Adipocyte (in vitro differentiated cells): ENCODE data around the gene DDRGK1.

ENCODE experiments used
- DNase-seq: peaks from one replicate; pipeline ENCODE4 v3.0.0-alpha.2; 2015; ENCODE audit warnings: low read depth
- H3K27me3 ChIP-seq: replicated peaks from 2 replicates; pipeline ENCODE4 v1.7.0; 2013; ENCODE audit warnings: mild to moderate bottlenecking, low read length, moderate library complexity; ENCODE audit not compliant: control insufficient read depth, insufficient read depth
- H3K36me3 ChIP-seq: 2 replicates; pipeline ENCODE4 v1.7.0; 2013; ENCODE audit warnings: low read length, mild to moderate bottlenecking, moderate library complexity; ENCODE audit not compliant: control insufficient read depth, insufficient read depth, severe bottlenecking
- H3K4me1 ChIP-seq: 2 replicates; pipeline ENCODE4 v1.7.0; 2013; ENCODE audit warnings: mild to moderate bottlenecking, low read length, moderate library complexity; ENCODE audit not compliant: control insufficient read depth, insufficient read depth
- H3K4me3 ChIP-seq: 2 replicates; pipeline ENCODE4 v1.7.0; 2013; ENCODE audit warnings: mild to moderate bottlenecking, low read length, moderate library complexity
- H3K9ac ChIP-seq: 2 replicates; pipeline ENCODE4 v1.7.0; 2013; ENCODE audit warnings: mild to moderate bottlenecking, low read length, moderate library complexity
- H3K9me3 ChIP-seq: 2 replicates; pipeline ENCODE4 v1.7.0; 2013; ENCODE audit warnings: mild to moderate bottlenecking, low read length, moderate library complexity; ENCODE audit not compliant: control insufficient read depth

DDRGK1 gene

DNA sequence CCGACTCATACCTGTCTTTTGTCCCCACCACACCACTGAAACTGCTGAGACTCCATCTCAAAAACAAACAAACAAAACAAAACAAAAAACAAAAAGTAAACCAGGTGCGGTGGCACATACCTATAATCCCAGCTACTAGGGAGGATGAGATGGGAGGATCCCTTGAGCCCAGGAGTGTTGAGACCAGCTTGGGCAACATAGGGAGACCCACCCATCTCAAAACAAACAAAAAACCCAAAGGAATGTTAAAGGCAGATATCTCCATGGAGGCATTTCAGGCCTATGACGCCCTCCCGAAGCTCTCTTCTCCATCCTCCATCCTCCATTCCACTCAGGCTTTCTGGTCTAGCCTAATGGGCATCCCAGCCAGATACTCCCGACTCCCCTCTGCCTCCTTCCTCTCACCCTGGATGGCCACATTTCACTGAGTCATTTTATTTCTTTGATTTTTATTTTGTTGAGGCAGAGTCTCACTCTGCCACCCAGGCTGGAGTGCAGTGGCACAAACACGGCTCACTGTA is 37.8 kb upstream of the DDRGK1 start:
- no peaks in the 10 kb centered on the region for H3K9me3 ChIP-seq
- H3K36me3 ChIP-seq, result no peaks in the 10 kb centered on the region
- H3K9ac ChIP-seq, result no peak overlapping the region
- no peak for DNase-seq
- H3K27me3 ChIP-seq, result peaks cover 8% of the 10 kb centered on the region
- H3K4me3 ChIP-seq, result no peak overlapping the region
- peaks cover 9% of the 10 kb centered on the region for H3K4me1 ChIP-seq

DNA sequence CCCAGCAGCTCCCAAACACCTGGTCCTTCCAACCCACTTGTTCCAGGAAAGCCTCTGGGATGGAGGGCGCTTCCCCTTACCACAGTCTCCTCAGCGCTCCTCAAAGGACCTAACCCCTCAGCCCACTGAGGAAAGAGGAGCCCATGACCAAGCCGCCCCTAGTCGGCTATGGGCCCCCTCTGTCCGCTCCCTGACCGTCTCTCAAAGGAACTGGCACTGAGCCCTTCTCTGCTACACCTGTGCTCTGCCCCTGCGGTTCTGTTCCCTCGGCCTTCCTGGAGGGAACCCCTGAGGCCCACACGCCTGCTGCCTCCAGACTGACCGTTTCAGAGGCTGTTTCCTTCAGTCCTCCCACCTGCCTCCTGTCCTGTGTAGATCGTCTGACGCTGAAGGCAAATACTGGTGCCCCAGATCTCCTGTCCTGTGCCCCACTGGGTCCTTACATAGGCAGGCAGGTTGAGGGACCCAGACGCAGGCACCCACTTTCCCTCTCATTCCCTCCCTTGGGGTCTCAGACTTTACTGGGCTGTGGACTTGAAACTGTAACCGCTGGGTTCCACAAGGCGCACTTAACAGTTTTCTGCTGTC is 36.4 kb upstream of the DDRGK1 start:
- peaks cover 9% of the 10 kb centered on the region for H3K4me1 ChIP-seq
- peaks cover 18% of the 10 kb centered on the region for H3K27me3 ChIP-seq
- H3K9ac ChIP-seq, result no peak overlapping the region
- no peaks in the 10 kb centered on the region for H3K36me3 ChIP-seq
- no peaks in the 10 kb centered on the region for H3K9me3 ChIP-seq
- no peak for DNase-seq
- H3K4me3 ChIP-seq, result no peak overlapping the region

- no peaks in the 10 kb centered on the region for H3K36me3 ChIP-seq
- DNase-seq, result peak; percentile 60
- H3K27me3 ChIP-seq, result peaks cover 25% of the 10 kb centered on the region
- H3K4me1 ChIP-seq, result peaks cover 9% of the 10 kb centered on the region
- peak overlapping the region; percentile 81 for H3K4me3 ChIP-seq
- no peaks in the 10 kb centered on the region for H3K9me3 ChIP-seq
- peak overlapping the region; percentile 69 for H3K9ac ChIP-seq
These were observed 35.6 kb upstream of the DDRGK1 start for GRCh38 chr20:3239867-3240775.

GRCh38 chr20:3239026-3239866 is 34.8 kb upstream of the DDRGK1 start, which contains the start of gene SLC4A11:
SLC4A11 (minus strand) TSS chr20:3239190; CDS start chr20:3239137, 53 bp downstream.
- H3K9me3 ChIP-seq, result no peaks in the 10 kb centered on the region
- peaks cover 9% of the 10 kb centered on the region for H3K4me1 ChIP-seq
- H3K27me3 ChIP-seq, result peaks cover 29% of the 10 kb centered on the region
- peak within 1 kb of the TSS; percentile 69 for H3K9ac ChIP-seq
- H3K4me3 ChIP-seq, result peak within 1 kb of the TSS; percentile 81
- no peaks in the 10 kb centered on the region for H3K36me3 ChIP-seq
- peak; percentile 86 for DNase-seq

DNA sequence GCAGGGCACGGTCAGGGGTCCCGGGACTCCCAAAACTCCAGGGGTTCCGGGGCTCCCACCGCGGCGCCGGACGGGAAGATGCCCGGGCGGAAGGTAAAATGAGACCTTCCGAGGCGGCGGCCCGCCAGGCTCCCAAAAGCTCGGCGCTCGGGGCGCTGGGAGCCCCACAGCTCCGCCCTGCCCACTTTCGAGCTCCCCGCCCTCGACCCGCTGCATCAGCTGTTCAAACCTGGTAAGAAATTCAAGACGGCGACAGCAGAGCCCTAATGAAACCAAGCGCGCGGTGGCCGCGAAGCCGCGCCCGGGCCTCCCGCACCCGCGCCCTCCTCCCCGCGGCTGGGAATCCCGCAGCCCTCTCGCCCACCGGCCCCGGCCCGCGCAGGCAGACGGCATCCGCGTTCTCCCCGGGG is 34.1 kb upstream of the DDRGK1 start:
- H3K9ac ChIP-seq, result peak overlapping the region; percentile 63
- peaks cover 29% of the 10 kb centered on the region for H3K27me3 ChIP-seq
- H3K4me1 ChIP-seq, result peaks cover 9% of the 10 kb centered on the region
- no peaks in the 10 kb centered on the region for H3K36me3 ChIP-seq
- DNase-seq, result peak; percentile 76
- peak overlapping the region; percentile 81 for H3K4me3 ChIP-seq
- no peaks in the 10 kb centered on the region for H3K9me3 ChIP-seq

GRCh38 chr20:3237958-3238615 is 33.6 kb upstream of the DDRGK1 start:
- H3K4me3 ChIP-seq, result peak overlapping the region; percentile 81
- H3K27me3 ChIP-seq, result peaks cover 29% of the 10 kb centered on the region
- no peaks in the 10 kb centered on the region for H3K9me3 ChIP-seq
- no peak for DNase-seq
- H3K4me1 ChIP-seq, result peaks cover 9% of the 10 kb centered on the region
- H3K9ac ChIP-seq, result no peak overlapping the region
- H3K36me3 ChIP-seq, result no peaks in the 10 kb centered on the region

GRCh38 chr20:3237011-3237957 is 32.8 kb upstream of the DDRGK1 start:
- Histone ChIP-seq H3K27me3 (peaks cover 29% of the 10 kb centered on the region), H3K4me3 (no peak overlapping the region), H3K4me1 (peaks cover 9% of the 10 kb centered on the region), H3K9ac (no peak overlapping the region), H3K36me3 (no peaks in the 10 kb centered on the region), H3K9me3 (no peaks in the 10 kb centered on the region)
- no peak for DNase-seq

GRCh38 chr20:3235666-3236324 is 31.3 kb upstream of the DDRGK1 start:
- Histone ChIP-seq H3K9me3 (no peaks in the 10 kb centered on the region), H3K4me3 (no peak overlapping the region), H3K9ac (no peak overlapping the region), H3K36me3 (no peaks in the 10 kb centered on the region), H3K27me3 (peaks cover 29% of the 10 kb centered on the region), H3K4me1 (peaks cover 9% of the 10 kb centered on the region)
- DNase-seq, result no peak

- no peak overlapping the region for H3K9ac ChIP-seq
- H3K9me3 ChIP-seq, result no peaks in the 10 kb centered on the region
- H3K4me1 ChIP-seq, result peaks cover 3% of the 10 kb centered on the region
- H3K27me3 ChIP-seq, result peaks cover 29% of the 10 kb centered on the region
- no peak for DNase-seq
- H3K36me3 ChIP-seq, result no peaks in the 10 kb centered on the region
- no peak overlapping the region for H3K4me3 ChIP-seq
These were observed 29.6 kb upstream of the DDRGK1 start for GRCh38 chr20:3233991-3234498.
